NCI-H2107 treated with DMSO at 0.1 percent for 48 hours (cell line): ENCODE data around the gene SRRM5.
"Not testable (repeated sequence)": the region's sequence is repeated elsewhere in the genome, so short reads cannot be mapped to it uniquely, and the experiment has no call there.

Experiments
- DNase-seq: peaks from one replicate; lab custom pipeline; 2025; ENCODE audit not compliant: unreplicated experiment; lab: John Stamatoyannopoulos, UW

SRRM5 gene

DNA sequence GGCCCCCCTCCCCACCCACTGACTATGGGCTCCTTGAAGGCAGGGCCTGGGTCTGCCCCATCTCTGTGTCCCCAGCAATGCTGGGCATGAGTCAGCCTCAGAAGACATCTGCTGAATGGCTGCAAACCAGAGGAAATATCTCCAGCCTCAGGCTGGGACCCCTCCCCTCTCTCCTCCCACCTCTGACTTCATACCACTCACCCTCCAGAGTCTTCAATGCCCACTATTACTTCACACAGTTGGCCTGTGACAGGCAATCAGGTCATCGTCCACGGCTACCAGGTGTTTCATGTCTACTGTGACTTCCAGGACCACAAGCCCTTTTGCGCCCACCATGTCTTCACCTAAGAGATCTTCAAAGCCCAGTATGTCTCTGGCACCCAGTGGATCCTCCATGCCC lies at the start of gene SRRM5:
Gene SRRM5 (plus strand): TSS at position 301 of the 400 bp plus-strand sequence. CDS start 34 bp downstream, at position 335.
- no peak for DNase-seq

- no peak for DNase-seq
Observed at GRCh38 chr19:43562226-43562697, 49.6 kb upstream of the SRRM5 start.

GRCh38 chr19:43562698-43563241 lies 49.1 kb upstream of the SRRM5 start:
- DNase-seq = peak; percentile 76

GRCh38 chr19:43563816-43564457 lies 48.0 kb upstream of the SRRM5 start:
- no peak for DNase-seq

DNA sequence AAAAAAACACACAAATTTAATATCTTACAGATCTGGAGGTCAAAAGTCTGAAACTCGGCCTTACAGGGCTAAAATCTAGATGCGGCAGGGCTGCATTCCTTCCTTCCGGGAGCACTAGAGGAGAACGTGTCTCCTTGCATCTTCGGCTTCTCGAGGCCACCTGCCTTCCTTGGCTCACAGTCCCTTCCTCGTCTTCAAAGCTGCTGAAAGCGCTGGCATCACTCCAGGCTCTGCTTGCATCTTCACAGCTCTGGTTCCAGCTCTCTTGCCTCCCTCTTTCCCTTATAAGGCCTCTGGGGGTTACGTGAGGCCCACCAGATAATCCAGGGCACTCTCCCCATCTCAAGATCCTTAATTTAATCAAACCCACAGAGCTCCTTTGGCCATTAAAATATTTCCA lies 47.1 kb upstream of the SRRM5 start:
- DNase-seq = no peak

DNA sequence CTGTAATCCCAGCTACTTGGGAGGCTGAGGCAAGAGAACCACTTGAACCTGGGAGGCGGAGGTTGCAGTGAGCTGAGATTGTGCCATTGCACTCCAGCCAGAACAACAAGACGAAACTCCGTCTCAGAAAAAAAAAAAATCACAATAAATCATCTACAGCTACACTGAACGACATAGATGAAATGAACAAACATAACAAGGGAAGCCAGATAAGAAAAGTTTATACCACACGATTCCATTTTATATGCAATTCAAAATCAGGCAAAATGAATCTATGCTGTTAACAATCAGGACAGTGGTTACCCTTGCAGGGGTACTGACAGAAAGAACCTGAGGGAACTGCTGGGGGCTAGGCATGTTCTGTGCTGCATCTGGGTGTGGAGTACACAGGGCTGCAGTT lies 42.2 kb upstream of the SRRM5 start:
- no peak for DNase-seq

GRCh38 chr19:43570174-43570791 lies 41.6 kb upstream of the SRRM5 start:
- peak; percentile 86 for DNase-seq

DNA sequence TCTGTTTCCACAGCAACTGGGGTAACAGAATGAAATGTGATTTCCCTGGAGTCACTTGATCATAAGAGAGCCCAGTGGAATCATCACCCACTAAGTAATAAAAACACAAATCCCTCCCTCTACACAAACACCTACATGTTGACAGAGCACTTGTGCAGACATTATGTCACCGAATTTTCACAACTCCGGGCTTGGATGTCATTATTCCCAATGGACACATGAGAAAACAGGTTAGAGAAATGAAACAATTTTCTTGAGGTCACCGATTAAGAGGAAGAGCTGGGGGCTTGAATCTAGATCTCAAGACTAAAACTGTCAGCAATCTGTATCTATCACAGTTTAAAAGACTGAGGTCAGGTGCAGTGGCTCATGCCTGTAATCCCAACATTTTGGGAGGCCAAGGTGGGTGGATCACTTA lies 39.7 kb upstream of the SRRM5 start:
- DNase-seq = peak; percentile 41

DNA sequence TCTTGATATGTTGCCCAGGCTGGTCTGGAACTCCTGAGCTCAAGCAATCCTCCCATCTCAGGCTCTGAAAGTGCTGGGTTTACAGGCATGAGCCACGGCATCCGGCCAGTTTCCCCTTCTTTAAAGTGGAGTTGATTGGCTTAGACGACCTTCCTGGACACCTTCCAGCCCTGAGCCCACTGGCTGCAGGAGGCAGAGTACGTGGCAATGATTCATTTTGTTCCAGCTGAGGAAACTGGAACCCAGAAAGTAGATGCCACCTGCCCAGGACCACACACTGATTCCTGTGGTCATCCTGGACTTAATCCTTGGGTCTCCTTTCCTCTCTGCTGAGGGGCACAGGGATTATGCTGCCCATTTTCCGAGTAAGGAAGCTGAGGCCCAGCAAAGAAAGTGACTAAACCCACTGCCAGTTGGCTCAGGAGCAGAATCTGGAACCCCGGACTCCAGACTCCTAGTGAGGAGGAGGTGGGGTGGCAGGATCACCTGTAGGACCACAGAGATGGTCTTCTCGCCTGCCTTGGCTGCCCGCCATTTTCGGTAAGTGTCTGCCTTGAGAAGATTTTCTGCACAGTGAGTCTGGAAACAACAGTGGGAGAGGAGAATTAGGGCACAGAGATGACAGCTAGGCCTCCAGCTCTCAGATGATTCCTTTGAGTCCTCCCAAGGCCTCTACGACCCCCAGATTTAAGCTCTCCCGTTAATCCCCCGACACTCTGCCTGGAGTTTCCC lies 37.3 kb upstream of the SRRM5 start:
- no peak for DNase-seq

DNA sequence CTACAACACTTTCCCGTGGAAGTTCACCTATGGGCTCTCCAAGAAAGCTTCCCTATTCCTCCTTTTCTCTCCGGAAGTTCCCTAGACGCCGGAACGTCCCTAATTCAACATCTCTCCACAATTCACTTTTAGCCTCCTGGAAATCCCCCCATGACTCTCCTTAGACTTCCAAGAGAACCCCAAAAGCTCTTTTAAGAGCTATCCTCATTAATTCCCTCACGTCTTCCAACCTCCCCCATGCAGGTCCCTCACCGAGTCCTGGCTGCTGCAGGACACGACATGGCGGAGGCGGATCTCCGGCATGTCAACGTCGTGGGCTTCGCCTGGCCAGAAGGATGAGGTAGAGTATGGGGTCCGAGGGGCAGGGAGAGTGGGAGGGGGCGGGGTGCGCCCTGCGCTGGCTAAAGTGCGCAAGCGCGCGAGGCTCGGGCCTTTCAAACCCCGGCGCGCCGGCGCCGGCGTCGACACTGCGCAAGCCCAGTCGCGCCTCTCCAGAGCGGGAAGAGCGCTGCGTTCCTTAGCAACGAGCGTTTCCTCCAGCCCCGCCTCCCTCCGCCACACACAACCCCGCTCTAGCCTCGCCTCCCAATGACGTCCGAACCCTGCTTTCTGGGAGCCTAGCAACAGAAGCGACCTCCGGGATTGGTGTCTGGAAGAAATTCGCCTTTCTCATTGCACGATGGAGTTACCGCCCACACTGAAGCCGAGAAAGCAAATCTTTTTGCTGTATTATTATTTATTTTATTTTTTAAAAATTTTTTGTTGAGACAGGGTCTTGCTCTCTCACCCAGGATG lies 36.5 kb upstream of the SRRM5 start, which contains the start of the genes PINLYP and XRCC1:
Gene PINLYP (plus strand): TSS at position 646 of the 795 bp plus-strand sequence. CDS start 1,391 bp downstream, outside the sequence.
Gene XRCC1 (minus strand): TSS at position 372 of the 795 bp plus-strand sequence. CDS start 69 bp downstream, at position 303.
- DNase-seq = peak; percentile 96

GRCh38 chr19:43575955-43576878 lies 35.7 kb upstream of the SRRM5 start:
- DNase-seq = no peak

DNA sequence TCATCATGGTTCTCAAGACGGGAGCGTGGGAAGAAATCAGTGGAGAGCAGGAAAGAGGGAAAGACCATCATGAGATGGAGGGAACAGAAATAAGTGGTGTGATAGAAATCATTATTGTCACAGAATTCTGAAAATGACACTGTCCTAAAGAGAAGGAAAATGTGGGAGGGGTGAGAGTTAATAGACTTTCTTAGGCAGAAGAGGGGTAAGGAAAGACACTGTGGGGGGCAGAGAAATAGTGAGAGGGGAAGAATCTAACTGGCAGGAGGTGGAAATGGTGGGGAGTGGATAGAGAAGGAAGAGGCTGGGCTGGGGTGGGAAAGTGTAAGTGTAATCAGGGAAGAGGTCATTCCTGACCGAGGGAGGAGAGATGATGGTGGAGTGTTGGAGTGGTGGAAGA lies 33.1 kb upstream of the SRRM5 start:
- DNase-seq = no peak

- DNase-seq = no peak
Observed at GRCh38 chr19:43581467-43581866, 30.4 kb upstream of the SRRM5 start.

- no peak for DNase-seq
Observed at GRCh38 chr19:43582495-43582894, 29.4 kb upstream of the SRRM5 start.

GRCh38 chr19:43584484-43584883 lies 27.4 kb upstream of the SRRM5 start:
- no peak for DNase-seq

DNA sequence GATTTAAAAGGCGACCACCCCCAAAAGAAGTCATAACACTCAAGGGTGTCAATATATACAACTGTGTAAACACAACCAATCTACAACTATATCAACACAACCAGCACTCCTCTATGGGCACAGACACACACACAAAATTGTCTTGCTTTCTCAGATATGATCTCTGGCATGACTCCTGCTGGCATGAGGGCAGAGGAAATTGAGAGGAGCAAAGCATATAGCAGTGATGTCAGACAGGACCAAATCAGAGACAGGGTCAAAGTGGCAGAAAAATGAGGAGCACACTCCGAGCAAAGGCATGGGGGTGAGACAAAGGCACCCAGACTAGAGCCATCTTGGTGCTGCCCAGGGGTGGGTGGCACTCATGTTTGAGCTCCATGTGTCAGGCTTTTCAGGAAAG lies 25.5 kb upstream of the SRRM5 start:
- DNase-seq = no peak

GRCh38 chr19:43587029-43587428 lies 24.9 kb upstream of the SRRM5 start:
- not testable (repeated sequence) for DNase-seq

DNA sequence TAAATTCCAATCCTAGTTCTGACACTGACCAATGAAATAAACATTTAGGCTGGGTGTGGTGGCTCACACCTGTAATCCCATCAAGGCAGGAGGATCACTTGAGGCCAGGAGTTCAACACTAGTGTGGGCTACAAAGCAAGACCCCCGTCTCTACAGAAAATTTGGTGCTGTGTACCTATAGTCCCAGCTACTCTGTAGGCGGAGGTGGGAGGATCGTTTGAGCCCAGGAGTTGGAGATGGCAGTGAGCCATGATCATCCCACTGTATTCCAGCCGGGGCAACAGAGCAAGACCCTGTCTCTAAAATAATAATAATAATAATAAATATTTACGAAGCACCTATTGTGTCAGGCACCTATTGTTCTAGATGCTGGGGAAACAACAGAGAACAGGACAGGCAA lies 22.6 kb upstream of the SRRM5 start:
- no peak for DNase-seq

DNA sequence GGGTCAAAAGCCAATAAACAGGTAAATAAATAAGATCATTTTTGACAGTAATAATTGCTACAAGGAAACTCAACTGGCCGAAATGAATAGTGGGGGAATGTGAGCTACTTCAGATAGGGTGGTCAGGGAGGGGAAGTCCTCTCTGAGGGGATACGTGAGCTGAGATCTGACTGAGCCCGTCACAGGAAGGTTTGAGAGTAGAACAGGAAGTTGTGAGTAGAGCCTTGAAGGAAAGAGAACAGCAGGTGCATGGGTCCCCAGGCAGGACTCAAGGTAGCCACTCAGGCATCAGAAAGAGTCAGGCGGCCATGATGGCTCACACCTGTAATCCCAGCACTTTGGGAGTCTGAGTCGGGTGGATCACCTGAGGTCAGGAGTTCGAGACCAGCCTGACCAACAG lies 22.2 kb upstream of the SRRM5 start:
- no peak for DNase-seq
